ENCODE measurements around the gene NUB1.

Gene NUB1

GRCh38 chr7:151366166-151366879 lies 24.7 kb downstream of the NUB1 start:
- no peaks in the 10 kb centered on the region for H4K20me1 ChIP-seq (ENCODE audit: insufficient read depth, low read length)
- H3K27ac ChIP-seq (ENCODE audit: low read depth, low read length, poor library complexity, severe bottlenecking), result no peak overlapping the region
- H3K9ac ChIP-seq (ENCODE audit: low read length), result no peak overlapping the region
- no peaks in the 10 kb centered on the region for H3K27me3 ChIP-seq (ENCODE audit: insufficient read depth, low read length)
- no peak overlapping the region for H2AFZ ChIP-seq (ENCODE audit: low read length)
- no peaks in the 10 kb centered on the region for H3F3A ChIP-seq (ENCODE audit: insufficient read depth, low read length)
- no peak overlapping the region for H3K4me2 ChIP-seq (ENCODE audit: low read length)
- H3K9me2 ChIP-seq (ENCODE audit: low read depth, low read length), result no peaks in the 10 kb centered on the region
- TF ChIP-seq EZH2 (IDR thresholded peaks at IDR 0.05; ENCODE audit: borderline replicate concordance, low read length) (no peak), CTCF (IDR thresholded peaks at IDR 0.05; ENCODE audit: low read length) (no peak)
- no peaks in the 10 kb centered on the region for H3K9me3 ChIP-seq (ENCODE audit: low read length)
- H3K79me2 ChIP-seq (ENCODE audit: insufficient read depth, low read length), result no peaks in the 10 kb centered on the region
- H3K4me3 ChIP-seq (ENCODE audit: low read depth, low read length, poor library complexity, severe bottlenecking), result no peak overlapping the region
- H3K36me3 ChIP-seq (ENCODE audit: insufficient read depth, low read length), result peaks cover 27% of the 10 kb centered on the region
- H3K4me1 ChIP-seq (ENCODE audit: insufficient read depth, low read length, severe bottlenecking), result peaks cover 4% of the 10 kb centered on the region

- Histone ChIP-seq H3K4me2 (ENCODE audit: low read length) (no peak overlapping the region), H3K9me3 (ENCODE audit: low read length) (no peaks in the 10 kb centered on the region), H3F3A (ENCODE audit: insufficient read depth, low read length) (no peaks in the 10 kb centered on the region), H3K27ac (ENCODE audit: low read depth, low read length, poor library complexity, severe bottlenecking) (no peak overlapping the region), H3K4me3 (ENCODE audit: low read depth, low read length, poor library complexity, severe bottlenecking) (no peak overlapping the region), H3K79me2 (ENCODE audit: insufficient read depth, low read length) (no peaks in the 10 kb centered on the region), H4K20me1 (ENCODE audit: insufficient read depth, low read length) (no peaks in the 10 kb centered on the region), H3K9me2 (ENCODE audit: low read depth, low read length) (no peaks in the 10 kb centered on the region), H3K27me3 (ENCODE audit: insufficient read depth, low read length) (no peaks in the 10 kb centered on the region), H3K36me3 (ENCODE audit: insufficient read depth, low read length) (peaks cover 21% of the 10 kb centered on the region), H3K4me1 (ENCODE audit: insufficient read depth, low read length, severe bottlenecking) (peaks cover 4% of the 10 kb centered on the region), H2AFZ (ENCODE audit: low read length) (no peak overlapping the region), H3K9ac (ENCODE audit: low read length) (no peak overlapping the region)
- no peak for TF ChIP-seq CTCF (IDR thresholded peaks at IDR 0.05; ENCODE audit: low read length)
- no peak for TF ChIP-seq EZH2 (IDR thresholded peaks at IDR 0.05; ENCODE audit: borderline replicate concordance, low read length)
These were observed 25.2 kb downstream of the NUB1 start for GRCh38 chr7:151366880-151367222.

- Histone ChIP-seq H3K79me2 (ENCODE audit: insufficient read depth, low read length) (no peaks in the 10 kb centered on the region), H3K9ac (ENCODE audit: low read length) (no peak overlapping the region), H3K4me1 (ENCODE audit: insufficient read depth, low read length, severe bottlenecking) (peaks cover 4% of the 10 kb centered on the region), H4K20me1 (ENCODE audit: insufficient read depth, low read length) (no peaks in the 10 kb centered on the region), H3K36me3 (ENCODE audit: insufficient read depth, low read length) (peaks cover 17% of the 10 kb centered on the region), H3K9me3 (ENCODE audit: low read length) (no peaks in the 10 kb centered on the region), H2AFZ (ENCODE audit: low read length) (no peak overlapping the region), H3F3A (ENCODE audit: insufficient read depth, low read length) (no peaks in the 10 kb centered on the region), H3K4me2 (ENCODE audit: low read length) (no peak overlapping the region), H3K9me2 (ENCODE audit: low read depth, low read length) (no peaks in the 10 kb centered on the region), H3K4me3 (ENCODE audit: low read depth, low read length, poor library complexity, severe bottlenecking) (no peak overlapping the region), H3K27me3 (ENCODE audit: insufficient read depth, low read length) (no peaks in the 10 kb centered on the region), H3K27ac (ENCODE audit: low read depth, low read length, poor library complexity, severe bottlenecking) (no peak overlapping the region)
- no peak for TF ChIP-seq EZH2 (IDR thresholded peaks at IDR 0.05; ENCODE audit: borderline replicate concordance, low read length)
- TF ChIP-seq CTCF (IDR thresholded peaks at IDR 0.05; ENCODE audit: low read length), result no peak
These were observed 25.7 kb downstream of the NUB1 start for GRCh38 chr7:151367284-151367683.
